Measurements from ENCODE around the gene CDH4.

Gene CDH4

DNA sequence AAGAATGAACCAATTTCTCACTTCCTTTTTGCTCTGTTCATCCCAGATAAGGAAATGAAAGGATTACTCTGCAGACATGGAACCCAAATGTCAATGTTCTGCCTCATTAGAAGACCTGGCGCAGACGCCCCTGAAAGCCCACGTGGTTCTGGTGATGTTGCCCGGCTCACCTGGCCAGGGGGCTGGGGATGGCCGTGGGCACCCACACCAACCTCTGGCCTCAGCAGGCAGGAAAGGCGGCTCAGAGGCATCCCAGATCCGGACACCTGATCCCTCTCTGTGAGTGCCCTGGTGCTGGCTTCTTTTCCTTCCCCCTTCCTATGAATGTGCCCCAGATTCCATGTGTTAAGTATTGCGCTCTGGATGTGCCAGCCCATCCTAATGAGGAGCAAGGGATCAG lies 33.6 kb downstream of the CDH4 start:
- FAIRE-seq = no peak

GRCh38 chr20:61287583-61288275 lies 35.7 kb downstream of the CDH4 start:
- FAIRE-seq = no peak

DNA sequence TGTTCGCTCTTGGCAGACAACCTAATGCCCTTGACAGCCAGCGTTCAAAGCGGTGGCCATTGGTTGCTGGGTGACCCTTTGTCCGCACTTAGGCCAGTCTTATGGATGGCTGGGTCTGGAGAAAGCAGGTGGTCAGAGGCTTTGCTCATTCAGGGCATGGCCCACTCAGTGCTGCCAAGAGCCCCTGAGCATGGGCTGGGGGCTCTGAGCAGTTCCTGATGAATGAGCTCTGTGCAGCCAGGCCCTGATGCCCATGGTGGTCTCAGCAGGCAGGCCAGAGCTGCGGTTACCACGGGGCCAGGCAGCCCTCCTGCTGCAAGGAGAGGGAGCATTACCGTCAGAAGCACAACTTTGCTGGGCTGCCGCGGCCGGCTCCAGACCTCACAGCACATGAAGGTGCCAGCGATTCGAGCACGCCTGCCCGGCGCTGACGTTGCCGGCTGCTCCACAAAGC lies 36.3 kb downstream of the CDH4 start:
- no peak for FAIRE-seq

DNA sequence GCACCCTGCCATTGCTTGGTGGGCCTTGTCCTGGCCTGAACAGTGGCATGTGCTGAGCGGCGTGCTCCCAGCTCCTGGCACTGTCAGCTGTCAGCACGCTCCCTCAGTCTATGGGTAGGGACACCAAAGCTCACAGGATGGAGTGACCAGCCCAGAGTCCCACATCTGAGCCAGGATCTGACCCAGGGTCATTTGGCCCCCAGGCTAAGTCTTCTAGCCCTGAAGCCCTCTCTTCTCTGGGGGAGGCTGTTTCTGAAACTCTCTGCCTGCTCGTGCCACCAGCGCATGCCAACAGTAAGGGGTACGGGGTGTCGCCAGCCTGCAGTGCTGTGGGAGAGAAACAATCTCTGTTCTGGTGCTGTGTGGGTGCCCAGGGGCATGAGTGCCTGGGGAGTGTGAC lies 37.1 kb downstream of the CDH4 start:
- FAIRE-seq = no peak

GRCh38 chr20:61290721-61291120 lies 38.7 kb downstream of the CDH4 start:
- FAIRE-seq = no peak

DNA sequence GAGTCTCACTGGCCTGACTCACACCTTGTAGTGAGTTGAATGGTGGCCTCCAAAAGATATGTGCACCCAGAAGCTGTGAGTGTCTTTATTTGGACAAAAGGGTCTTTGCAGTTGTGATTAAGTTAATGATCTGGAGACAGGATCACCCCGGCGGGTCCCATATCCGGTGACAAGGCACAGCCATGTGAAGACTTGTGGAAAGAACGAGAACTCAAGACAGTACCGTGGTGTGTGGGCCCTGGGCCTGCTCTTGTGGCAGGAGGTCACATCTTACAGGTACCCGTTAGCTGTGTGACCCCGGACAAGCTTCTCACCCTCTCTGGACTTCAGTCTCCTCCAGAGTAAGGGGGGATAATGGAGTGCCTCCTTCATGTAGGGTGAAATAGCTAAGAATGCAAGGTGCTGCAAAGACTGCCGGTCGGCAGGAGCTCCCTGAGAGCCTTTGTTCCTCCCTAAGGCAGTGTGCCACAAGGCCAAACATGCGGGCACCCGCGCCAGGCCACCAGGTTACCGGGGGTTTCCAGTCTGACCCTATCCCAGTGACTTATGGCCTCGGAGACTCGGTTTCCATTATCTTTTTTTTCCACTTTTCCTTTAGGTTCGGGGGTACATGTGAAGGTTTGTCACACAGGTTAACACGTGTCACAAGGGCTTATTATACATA lies 39.2 kb downstream of the CDH4 start:
- no peak for FAIRE-seq

DNA sequence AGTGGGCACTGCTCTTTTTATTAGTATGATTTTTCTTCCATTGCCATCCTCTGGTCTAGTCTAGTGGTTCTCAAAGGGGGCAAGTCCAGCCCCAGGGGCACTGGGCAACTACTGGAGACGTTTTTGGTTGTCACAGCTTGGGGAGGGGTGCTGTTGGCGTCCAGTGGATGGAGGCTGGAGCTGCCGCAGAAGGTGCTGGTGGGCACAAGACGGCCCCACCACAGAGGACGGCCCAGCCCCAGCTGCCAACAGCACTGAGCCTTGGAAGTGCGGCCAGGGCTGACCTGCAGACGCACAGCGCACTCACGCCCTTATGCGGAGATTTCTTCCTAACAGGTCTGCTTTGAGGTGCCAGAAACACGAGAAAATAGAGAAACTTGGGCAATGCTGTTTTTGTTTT lies 40.3 kb downstream of the CDH4 start:
- FAIRE-seq = no peak

- no peak for FAIRE-seq
These were observed 41.0 kb downstream of the CDH4 start for GRCh38 chr20:61292821-61293612.

DNA sequence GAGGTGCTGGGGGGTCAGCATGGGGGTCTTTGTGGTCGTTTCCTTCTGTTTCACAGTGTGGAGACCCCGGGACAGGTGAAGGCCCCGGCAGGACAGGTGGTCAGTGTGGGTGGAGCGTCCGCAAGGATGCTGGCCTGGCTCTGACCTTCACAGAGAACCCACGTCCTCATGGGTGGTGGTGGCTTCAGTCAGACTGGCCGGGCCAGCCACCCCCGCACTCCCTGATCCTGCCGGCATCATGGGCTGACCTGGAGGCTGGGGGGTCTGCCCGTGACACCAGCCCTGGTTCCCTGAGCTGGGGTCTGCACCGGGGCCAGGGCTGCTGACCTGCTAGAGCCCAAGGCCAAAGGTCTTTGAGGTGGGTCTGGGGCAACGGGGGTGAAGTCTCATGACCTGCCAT lies 41.9 kb downstream of the CDH4 start:
- no peak for FAIRE-seq

- FAIRE-seq = no peak
These were observed 43.2 kb downstream of the CDH4 start for GRCh38 chr20:61295249-61295648.

DNA sequence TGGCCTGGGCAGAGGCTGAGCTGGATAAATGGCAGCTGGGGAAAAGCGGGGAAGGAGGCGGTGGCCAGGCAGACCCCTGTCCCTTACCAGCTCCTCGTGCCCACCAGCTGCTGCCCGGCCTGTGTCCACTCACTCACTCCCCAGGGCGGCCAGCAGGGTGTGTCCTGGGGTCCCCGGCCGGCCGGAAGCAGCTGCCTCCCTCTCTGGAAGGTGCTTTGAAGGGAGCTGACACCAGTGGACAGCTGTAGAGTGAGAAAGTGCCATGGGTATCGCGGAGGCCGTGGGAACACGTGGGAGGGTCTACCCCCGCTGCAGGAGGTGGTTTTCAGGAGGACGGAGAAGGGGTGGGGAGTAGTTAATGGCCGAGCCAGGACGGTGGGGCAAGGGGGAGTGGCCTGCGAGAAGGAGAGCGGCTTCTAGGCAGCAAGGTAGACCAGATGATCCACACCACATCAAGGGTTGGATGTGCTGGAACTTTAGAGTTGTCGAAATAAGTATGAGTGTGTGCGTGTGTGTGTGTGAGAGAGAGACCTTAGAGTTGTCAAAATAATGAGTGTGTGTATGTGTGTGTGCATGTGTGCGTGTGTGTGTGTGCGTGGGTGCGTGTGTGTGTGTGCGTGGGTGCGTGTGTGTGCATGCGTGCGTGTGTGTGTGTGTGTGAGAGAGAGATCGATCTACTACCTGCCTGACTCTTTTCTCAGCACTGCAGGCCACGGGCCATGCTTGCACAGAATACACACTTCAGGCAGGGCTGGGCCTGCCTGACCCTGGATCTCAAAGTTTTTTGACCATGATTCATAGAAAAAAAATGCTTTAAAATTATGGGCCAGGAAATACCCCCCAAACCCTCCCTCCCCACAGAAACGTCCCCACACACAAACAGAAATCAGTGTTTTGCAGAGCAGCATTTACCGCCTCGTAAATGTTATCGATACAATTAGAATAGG lies 43.9 kb downstream of the CDH4 start:
- FAIRE-seq = no peak

GRCh38 chr20:61296629-61297019 lies 44.6 kb downstream of the CDH4 start:
- no peak for FAIRE-seq

- no peak for FAIRE-seq
These were observed 45.4 kb downstream of the CDH4 start for GRCh38 chr20:61297491-61297890.

GRCh38 chr20:61297986-61298385 lies 45.9 kb downstream of the CDH4 start:
- FAIRE-seq = no peak

DNA sequence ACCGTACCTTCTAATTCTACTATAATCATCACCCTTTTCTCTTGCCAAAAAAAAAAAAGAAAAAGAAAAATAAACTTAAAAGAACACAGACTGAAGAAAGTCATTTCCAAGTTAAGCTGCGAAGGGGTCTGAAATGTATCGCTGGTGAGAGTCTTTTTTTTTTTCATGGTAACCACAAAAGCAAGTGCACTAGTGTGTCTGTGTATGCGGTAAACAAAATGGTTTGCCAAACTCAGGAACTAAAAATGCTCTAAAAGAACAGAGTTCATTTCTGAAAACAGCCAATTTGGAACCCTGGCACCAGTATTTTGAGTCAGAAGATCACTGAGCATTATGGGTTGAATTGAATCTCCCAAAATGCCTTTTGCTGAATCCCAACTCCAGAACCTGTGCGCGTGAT lies 46.6 kb downstream of the CDH4 start:
- no peak for FAIRE-seq

DNA sequence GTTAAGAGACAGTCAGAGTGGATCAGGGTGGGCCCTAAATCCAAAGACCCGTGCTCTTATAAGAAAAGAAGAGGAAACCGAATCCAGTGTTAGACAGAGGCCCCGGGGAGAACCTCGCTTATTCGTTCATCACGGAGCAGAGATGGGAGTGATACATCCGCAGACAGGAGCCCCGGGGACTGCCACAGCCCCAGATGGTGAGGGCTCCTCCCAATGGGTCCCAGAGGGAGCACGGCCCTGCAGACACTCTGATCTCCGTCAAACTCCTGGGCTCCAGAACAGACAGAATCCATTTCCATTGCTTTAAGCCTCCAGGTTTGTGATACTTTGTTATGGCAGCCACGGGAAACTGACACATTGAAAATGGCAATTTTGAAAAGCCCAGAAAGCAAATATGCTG lies 47.0 kb downstream of the CDH4 start:
- FAIRE-seq = no peak

DNA sequence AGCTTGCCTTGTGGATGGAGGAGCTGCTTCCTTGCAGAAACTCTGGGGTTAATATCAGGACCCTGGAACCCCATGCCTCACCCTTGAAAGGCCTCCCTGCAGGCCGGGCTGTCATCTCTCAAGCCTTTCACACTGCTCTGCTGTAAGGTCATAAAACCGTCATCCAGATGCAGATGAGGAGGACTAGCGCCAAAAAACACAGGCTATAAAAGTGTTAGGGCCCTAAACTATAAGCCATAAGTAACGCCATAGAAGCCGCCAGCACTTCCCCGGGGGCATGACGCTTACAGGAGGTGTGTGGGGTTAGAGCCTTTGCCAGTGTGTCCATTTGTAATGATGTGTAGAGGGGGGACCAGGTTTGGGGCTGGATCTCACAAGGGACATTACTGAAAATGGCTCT lies 47.6 kb downstream of the CDH4 start:
- FAIRE-seq = no peak

DNA sequence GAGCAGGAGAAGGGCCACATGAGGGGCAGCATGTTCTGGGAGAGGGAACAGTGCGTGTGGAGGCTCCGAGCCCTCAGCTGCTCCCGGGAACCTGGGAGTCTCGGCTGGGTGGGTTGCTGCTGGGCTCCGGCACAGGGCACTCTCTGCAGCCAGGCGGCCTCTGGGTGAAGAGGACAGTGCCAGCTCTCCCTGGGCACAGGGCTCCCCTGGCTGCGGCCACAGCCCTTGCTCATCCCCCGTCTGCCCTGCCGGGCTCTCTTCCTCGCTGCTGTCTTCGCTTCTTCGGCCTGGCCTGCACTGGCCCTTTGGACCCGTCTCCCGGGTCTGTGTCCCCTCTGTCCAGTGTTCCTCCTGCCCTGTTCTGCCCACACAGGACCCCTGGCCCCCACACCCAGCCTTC lies 48.2 kb downstream of the CDH4 start:
- FAIRE-seq = no peak

DNA sequence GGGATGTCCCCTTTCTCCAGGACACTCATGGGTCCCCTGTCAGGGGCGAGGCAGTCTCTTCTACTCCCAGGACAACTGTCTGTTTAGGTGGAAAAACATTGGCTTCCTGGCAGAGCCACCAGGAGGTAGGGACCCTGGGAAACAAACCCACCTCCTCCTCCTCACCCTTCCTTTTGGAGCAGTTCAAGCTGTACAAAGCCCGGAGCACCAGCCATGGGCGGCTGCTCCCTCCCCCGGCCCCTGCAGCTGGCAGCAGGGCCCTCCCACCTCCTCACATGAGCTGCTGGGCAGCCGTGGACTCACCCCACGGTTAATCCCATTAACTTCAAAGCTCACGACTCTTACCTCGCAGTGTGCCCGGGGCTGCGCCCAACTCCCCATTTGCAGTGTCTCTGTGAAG lies 48.6 kb downstream of the CDH4 start:
- FAIRE-seq = no peak

DNA sequence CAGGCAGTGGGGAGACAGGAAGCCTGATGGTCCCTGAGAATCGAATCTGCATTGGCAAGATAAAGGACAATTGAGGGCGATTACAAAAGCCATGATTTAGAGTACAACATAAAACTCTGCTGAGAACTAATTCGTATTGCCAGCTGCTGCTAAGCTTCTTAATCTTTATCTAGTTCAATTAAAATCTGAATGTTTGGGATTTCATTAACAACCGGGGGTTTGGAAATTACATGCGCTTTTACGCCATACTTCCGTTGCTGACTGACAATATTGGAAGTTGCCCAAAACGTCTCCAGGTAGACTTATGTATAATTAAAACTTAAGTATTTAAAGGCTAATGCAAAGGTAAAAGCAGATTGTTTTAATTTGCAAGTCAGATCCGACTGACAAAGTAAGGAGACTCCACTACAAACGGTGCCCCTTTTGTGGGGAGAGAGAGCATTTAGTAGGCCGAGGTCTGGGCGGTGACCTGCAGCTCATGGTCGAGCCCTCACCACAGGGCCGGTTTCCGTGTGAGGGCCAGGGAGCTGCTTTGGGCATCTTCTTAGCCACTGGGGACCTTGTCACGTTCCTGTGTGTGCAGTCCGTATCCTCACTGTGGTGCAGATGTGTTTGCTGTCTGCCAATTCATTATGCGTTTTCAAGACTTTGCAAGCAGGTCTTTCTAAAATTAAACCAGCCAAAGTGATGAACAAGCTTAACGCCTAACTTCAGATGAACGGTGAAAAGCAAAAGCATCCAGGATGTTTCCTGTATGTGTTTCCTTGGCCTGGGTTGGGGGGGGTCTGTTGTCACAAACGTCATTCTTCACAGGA lies 49.9 kb downstream of the CDH4 start:
- FAIRE-seq = no peak

- no peak for FAIRE-seq
These were observed 51.2 kb downstream of the CDH4 start for GRCh38 chr20:61303217-61303616.

- no peak for FAIRE-seq
These were observed 51.6 kb downstream of the CDH4 start for GRCh38 chr20:61303675-61304074.
